Lung (tissue), 12 donors: ENCODE data around the gene LYST. TPM values are rescaled to one million over a fixed set of nuclear protein-coding genes. Genes with fewer than 3 reads are reported as not detected.

Experiments
- ATAC-seq: fragments of 200-7000 bp; cut with Tn5 transposase; one replicate; pipeline ENCODE4 v1.9.1; 2020; ENCODE audit warnings: moderate number of reproducible peaks; ENCODE audit not compliant: insufficient read depth, low FRiP score
- DNase-seq, 3 donors: peaks; one replicate each; pipeline ENCODE4 v3.0.0-alpha.2; 2013 to 2017
- H3K27ac ChIP-seq, 2 donors: one replicate each; pipeline ENCODE4 v1.5.1; 2013; ENCODE audit warnings: mild to moderate bottlenecking in 2 of 2, moderate library complexity in 2 of 2, control low read depth in 1 of 2, inconsistent platforms in 1 of 2, low read depth in 1 of 2, low read length in 1 of 2
- H3K27me3 ChIP-seq, 3 donors: one replicate each; pipeline ENCODE4 v1.5.1; 2013; ENCODE audit warnings: low read length in 2 of 3; ENCODE audit not compliant: control insufficient read depth in 3 of 3, insufficient read depth in 3 of 3
- H3K36me3 ChIP-seq, 4 donors: one replicate each; pipeline ENCODE4 v1.5.1; 2013; ENCODE audit warnings: low read length in 4 of 4, mild to moderate bottlenecking in 1 of 4, moderate library complexity in 1 of 4; ENCODE audit not compliant: control insufficient read depth in 4 of 4, insufficient read depth in 4 of 4
- H3K4me1 ChIP-seq, 5 donors: one replicate each; pipeline ENCODE4 v1.5.1; 2013; ENCODE audit warnings: low read length in 5 of 5, mild to moderate bottlenecking in 2 of 5, moderate library complexity in 1 of 5; ENCODE audit not compliant: control insufficient read depth in 5 of 5, insufficient read depth in 5 of 5
- H3K4me3 ChIP-seq: one replicate; pipeline ENCODE4 v1.5.1; 2013; ENCODE audit warnings: mild to moderate bottlenecking, control low read depth, moderate library complexity
- H3K9ac ChIP-seq, 2 donors: one replicate each; pipeline ENCODE4 v1.5.1; 2013; ENCODE audit warnings: low read length in 2 of 2, control low read depth in 1 of 2; ENCODE audit not compliant: insufficient read depth in 1 of 2
- H3K9me3 ChIP-seq, 4 donors: one replicate each; pipeline ENCODE4 v1.5.1; 2013; ENCODE audit warnings: low read length in 3 of 4, mild to moderate bottlenecking in 1 of 4, moderate library complexity in 1 of 4; ENCODE audit not compliant: control insufficient read depth in 4 of 4, insufficient read depth in 3 of 4
- WGBS, 2 donors: extraction: QIAGEN DNeasy Blood & Tissue Kit; methylation state at CpG; one replicate each; pipeline ENCODE4 v1.1.7; 2013; 5-methylcytosine and 5-hydroxymethylcytosine counted together
- polyA plus RNA-seq, 2 donors: library from polyadenylated mRNA; stranded (reverse); fragments of 200-250 nt; gene quantifications; one replicate each; pipeline ENCODE4 v1.2.1, GENCODE V29; 2013
- total RNA-seq, 2 donors: library from RNA; depleted of rRNA in 1 of 2; stranded (reverse); fragments of >200 nt in 1 of 2; gene quantifications; one replicate each; pipeline ENCODE4 v1.2.1, GENCODE V29; 2014 to 2021
- TF ChIP-seq, protein P1 (sequence below): IDR thresholded peaks from 2 replicates; pipeline ENCODE4 v1.5.1; 2012; ENCODE audit warnings: mild to moderate bottlenecking; ENCODE audit errors: control extremely low read depth, extremely low read depth
- donor health status: control.
- donor health status: control.
- donor health status: Bipolar disorder and iron deficiency.
- donor health status: healthy.
- donor health status: DM: yes; HTN: yes; CAD: no.

Gene LYST
- total and polyA plus RNA-seq, 4 donors = 9.8 to 82.7 (median 31.7) TPM

DNA sequence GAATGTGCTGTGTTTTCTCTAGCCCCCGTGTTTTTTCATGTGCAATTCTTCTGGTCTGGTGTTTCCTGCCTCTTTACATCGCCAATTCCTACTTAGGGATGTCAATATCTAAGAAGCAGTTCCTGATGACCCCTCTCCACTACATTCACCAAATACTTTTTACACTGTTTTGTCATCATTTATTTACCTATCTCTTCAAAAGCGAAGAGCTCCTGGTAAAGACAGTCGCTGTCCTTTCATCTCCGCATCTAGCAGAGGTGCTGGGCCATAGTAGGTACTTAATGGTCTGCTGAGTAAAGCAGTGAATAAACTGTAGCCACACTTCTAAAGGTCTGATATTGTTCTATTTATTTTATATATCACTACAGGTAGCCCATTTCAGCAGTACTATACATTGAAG is 43.0 kb downstream of the LYST start:
- no peak for ATAC-seq
- DNase-seq = no peak
- H3K27me3 ChIP-seq = no peaks in the 10 kb centered on the region
- no peak overlapping the region for H3K4me3 ChIP-seq
- no peak overlapping the region for H3K9ac ChIP-seq
- peaks cover 0 to 5% (median 2%) of the 10 kb centered on the region in 4 donors for H3K36me3 ChIP-seq
- H3K9me3 ChIP-seq = no peaks in the 10 kb centered on the region
- no peaks in the 10 kb centered on the region for H3K4me1 ChIP-seq
- WGBS, 2 donors = 87 to 91% methylated on average over 5 of the region's 5 CpGs
- TF ChIP-seq, protein P1, sequence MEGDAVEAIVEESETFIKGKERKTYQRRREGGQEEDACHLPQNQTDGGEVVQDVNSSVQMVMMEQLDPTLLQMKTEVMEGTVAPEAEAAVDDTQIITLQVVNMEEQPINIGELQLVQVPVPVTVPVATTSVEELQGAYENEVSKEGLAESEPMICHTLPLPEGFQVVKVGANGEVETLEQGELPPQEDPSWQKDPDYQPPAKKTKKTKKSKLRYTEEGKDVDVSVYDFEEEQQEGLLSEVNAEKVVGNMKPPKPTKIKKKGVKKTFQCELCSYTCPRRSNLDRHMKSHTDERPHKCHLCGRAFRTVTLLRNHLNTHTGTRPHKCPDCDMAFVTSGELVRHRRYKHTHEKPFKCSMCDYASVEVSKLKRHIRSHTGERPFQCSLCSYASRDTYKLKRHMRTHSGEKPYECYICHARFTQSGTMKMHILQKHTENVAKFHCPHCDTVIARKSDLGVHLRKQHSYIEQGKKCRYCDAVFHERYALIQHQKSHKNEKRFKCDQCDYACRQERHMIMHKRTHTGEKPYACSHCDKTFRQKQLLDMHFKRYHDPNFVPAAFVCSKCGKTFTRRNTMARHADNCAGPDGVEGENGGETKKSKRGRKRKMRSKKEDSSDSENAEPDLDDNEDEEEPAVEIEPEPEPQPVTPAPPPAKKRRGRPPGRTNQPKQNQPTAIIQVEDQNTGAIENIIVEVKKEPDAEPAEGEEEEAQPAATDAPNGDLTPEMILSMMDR = no peak
- no peak overlapping the region for H3K27ac ChIP-seq

DNA sequence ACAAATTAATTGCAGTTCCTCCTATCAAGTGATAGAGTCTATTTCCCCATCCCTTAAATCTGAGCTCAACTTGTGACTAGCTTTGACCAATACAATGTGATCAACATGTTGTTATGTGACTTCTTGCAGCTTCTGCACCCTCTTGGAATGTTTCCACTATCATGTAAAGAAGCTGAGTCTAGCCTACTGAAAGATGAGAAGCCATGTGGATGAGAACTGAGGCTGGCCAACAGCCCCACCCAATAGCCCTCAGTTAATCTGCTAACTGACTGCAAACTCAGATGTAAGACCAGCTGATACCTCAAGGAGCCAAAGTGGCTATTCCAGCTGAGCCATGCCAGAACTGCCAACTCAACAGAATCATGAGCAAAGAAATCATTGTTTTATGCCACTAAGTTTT is 44.0 kb downstream of the LYST start:
- TF ChIP-seq, protein P1 = no peak
- no peak overlapping the region for H3K4me3 ChIP-seq
- H3K27ac ChIP-seq = no peak overlapping the region
- no peaks in the 10 kb centered on the region for H3K4me1 ChIP-seq
- peaks cover 0 to 5% (median 2%) of the 10 kb centered on the region in 4 donors for H3K36me3 ChIP-seq
- no peak for ATAC-seq
- H3K9ac ChIP-seq = no peak overlapping the region
- no peaks in the 10 kb centered on the region for H3K27me3 ChIP-seq
- no peaks in the 10 kb centered on the region for H3K9me3 ChIP-seq
- no peak for DNase-seq

DNA sequence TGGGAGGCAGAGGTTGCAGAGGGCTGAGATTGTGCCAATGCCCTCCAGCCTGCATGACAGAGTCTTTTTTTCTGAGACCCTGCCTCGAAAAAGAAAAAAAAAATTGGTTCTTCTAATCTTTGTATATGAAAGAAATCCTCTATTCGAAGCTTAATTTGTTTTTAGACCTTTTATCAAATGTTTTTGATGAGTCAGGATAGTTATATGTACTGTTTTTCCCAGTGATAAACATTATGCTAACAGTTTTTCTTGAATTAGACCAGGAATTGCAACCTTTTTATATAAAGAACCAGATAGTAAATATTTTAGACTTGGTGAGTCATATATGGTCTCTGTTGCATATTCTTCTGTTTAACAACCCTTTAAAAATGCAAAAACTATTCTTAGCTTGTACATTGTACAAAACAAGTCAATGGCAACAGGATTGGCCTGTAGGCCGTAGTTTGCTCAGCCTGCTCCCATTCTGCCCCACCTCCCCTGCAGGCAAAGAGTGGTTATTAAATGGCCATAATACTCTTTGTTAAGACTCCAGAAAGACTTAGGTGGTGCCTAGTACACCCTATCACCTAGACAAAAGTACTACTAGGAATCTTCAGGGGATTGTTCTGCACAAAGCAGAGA is 45.2 kb downstream of the LYST start:
- Histone ChIP-seq H3K9me3 (no peaks in the 10 kb centered on the region), H3K4me3 (no peak overlapping the region), H3K27me3 (no peaks in the 10 kb centered on the region), H3K4me1 (no peaks in the 10 kb centered on the region), H3K27ac (no peak overlapping the region), H3K9ac (no peak overlapping the region), H3K36me3 (peaks cover 0 to 5% (median 2%) of the 10 kb centered on the region in 4 donors)
- DNase-seq = no peak
- WGBS, 2 donors = 92% methylated on average over 3 of the region's 3 CpGs
- TF ChIP-seq, protein P1 = no peak
- ATAC-seq = no peak

DNA sequence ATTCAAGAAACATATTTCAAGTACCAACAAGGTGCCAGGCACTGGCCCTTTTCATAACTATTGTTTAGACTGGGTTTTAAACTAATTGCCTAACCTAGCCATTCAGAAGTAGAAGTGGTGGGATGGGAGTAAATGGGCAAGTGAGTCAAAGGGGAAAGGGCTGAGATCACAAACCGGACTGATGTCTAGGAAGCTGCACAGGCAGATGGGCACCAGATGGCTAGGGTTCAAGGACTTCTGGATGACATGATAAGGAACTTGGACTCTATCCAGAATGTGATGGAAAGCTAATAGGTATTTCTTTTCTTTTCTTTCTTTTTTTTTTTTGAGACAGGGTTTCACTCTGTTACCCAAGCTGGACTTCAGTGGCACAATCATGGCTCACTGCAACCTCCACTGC is 46.6 kb downstream of the LYST start:
- WGBS, 2 donors = 81 to 84% methylated on average over 1 of the region's 1 CpG
- DNase-seq (no peak), ATAC-seq (no peak)
- TF ChIP-seq, protein P1 = no peak
- Histone ChIP-seq H3K27ac (no peak overlapping the region), H3K9me3 (no peaks in the 10 kb centered on the region), H3K36me3 (peaks cover 0 to 5% (median 2%) of the 10 kb centered on the region in 4 donors), H3K27me3 (no peaks in the 10 kb centered on the region), H3K9ac (no peak overlapping the region), H3K4me1 (no peaks in the 10 kb centered on the region), H3K4me3 (no peak overlapping the region)
